Measurements from ENCODE around the gene KLC3.

Gene KLC3

GRCh38 chr19:45376045-45376724 is 35.6 kb downstream of the KLC3 start:
- no peak for DNase-seq (ENCODE audit: low read depth)

GRCh38 chr19:45380107-45380506 is 39.6 kb downstream of the KLC3 start:
- no peak for DNase-seq (ENCODE audit: low read depth)

GRCh38 chr19:45382426-45382825 is 41.9 kb downstream of the KLC3 start:
- DNase-seq (ENCODE audit: low read depth), result no peak

GRCh38 chr19:45385392-45386221 is 45.1 kb downstream of the KLC3 start:
- no peak for DNase-seq (ENCODE audit: low read depth)

- no peak for DNase-seq (ENCODE audit: low read depth)
Measured at GRCh38 chr19:45391346-45391745, 50.8 kb downstream of the KLC3 start.

- no peak for DNase-seq (ENCODE audit: low read depth)
Measured at GRCh38 chr19:45391871-45392665, 51.5 kb downstream of the KLC3 start.

- DNase-seq (ENCODE audit: low read depth), result no peak
Measured at GRCh38 chr19:45395821-45396617, 55.5 kb downstream of the KLC3 start.

- DNase-seq (ENCODE audit: low read depth), result no peak
Measured at GRCh38 chr19:45400192-45400591, 59.6 kb downstream of the KLC3 start.
